Measurements from ENCODE around the gene UBALD1. TPM values are rescaled to one million over a fixed set of nuclear protein-coding genes. Genes with fewer than 3 reads are reported as not detected.

The UBALD1 gene
- total RNA-seq, 1 donor from 2014 or later = 24.7 TPM

GRCh38 chr16:4588386-4588785 is 26.3 kb downstream of the UBALD1 start:
- Histone ChIP-seq H3K4me1 (no peaks in the 10 kb centered on the region), H3K36me3 (no peaks in the 10 kb centered on the region), H3K27me3 (ENCODE audit: low read depth) (peaks cover 29% of the 10 kb centered on the region), H3K4me3 (no peak overlapping the region), H3K27ac (replicated peaks) (no peak overlapping the region), H3K9me3 (replicated peaks) (peaks cover 11% of the 10 kb centered on the region)
- TF ChIP-seq CTCF (IDR thresholded peaks at IDR 0.05; ENCODE audit: borderline replicate concordance) = no peak
- no peak for DNase-seq
- intact Hi-C loops (cut with micrococcal nuclease) = no loop called here

GRCh38 chr16:4586291-4586690 is 28.4 kb downstream of the UBALD1 start:
- no peak overlapping the region for H3K27ac ChIP-seq (replicated peaks)
- no peak overlapping the region for H3K4me3 ChIP-seq
- peaks cover 26% of the 10 kb centered on the region for H3K27me3 ChIP-seq (ENCODE audit: low read depth)
- no peak for TF ChIP-seq CTCF (IDR thresholded peaks at IDR 0.05; ENCODE audit: borderline replicate concordance)
- H3K36me3 ChIP-seq = no peaks in the 10 kb centered on the region
- intact Hi-C loops (cut with micrococcal nuclease) = no loop called here
- no peak for DNase-seq
- H3K4me1 ChIP-seq = no peaks in the 10 kb centered on the region
- H3K9me3 ChIP-seq (replicated peaks) = peaks cover 11% of the 10 kb centered on the region

GRCh38 chr16:4583906-4584305 is 30.8 kb downstream of the UBALD1 start:
- no peaks in the 10 kb centered on the region for H3K36me3 ChIP-seq
- H3K9me3 ChIP-seq (replicated peaks) = peaks cover 11% of the 10 kb centered on the region
- no peak for DNase-seq
- H3K4me1 ChIP-seq = no peaks in the 10 kb centered on the region
- H3K27me3 ChIP-seq (ENCODE audit: low read depth) = peaks cover 26% of the 10 kb centered on the region
- H3K27ac ChIP-seq (replicated peaks) = no peak overlapping the region
- intact Hi-C loops (cut with micrococcal nuclease) = no loop called here
- TF ChIP-seq CTCF (IDR thresholded peaks at IDR 0.05; ENCODE audit: borderline replicate concordance) = no peak
- no peak overlapping the region for H3K4me3 ChIP-seq

GRCh38 chr16:4580250-4580649 is 34.4 kb downstream of the UBALD1 start:
- intact Hi-C loops (cut with micrococcal nuclease) = no loop called here
- TF ChIP-seq CTCF (IDR thresholded peaks at IDR 0.05; ENCODE audit: borderline replicate concordance) = no peak
- Histone ChIP-seq H3K36me3 (no peaks in the 10 kb centered on the region), H3K9me3 (replicated peaks) (no peaks in the 10 kb centered on the region), H3K4me3 (no peak overlapping the region), H3K27ac (replicated peaks) (no peak overlapping the region), H3K4me1 (no peaks in the 10 kb centered on the region), H3K27me3 (ENCODE audit: low read depth) (peaks cover under 1% of the 10 kb centered on the region)
- DNase-seq = no peak

- intact Hi-C loops (cut with micrococcal nuclease) = no loop called here
- H3K9me3 ChIP-seq (replicated peaks) = no peaks in the 10 kb centered on the region
- no peaks in the 10 kb centered on the region for H3K27me3 ChIP-seq (ENCODE audit: low read depth)
- TF ChIP-seq CTCF (IDR thresholded peaks at IDR 0.05; ENCODE audit: borderline replicate concordance) = no peak
- no peaks in the 10 kb centered on the region for H3K36me3 ChIP-seq
- H3K4me3 ChIP-seq = no peak overlapping the region
- no peak overlapping the region for H3K27ac ChIP-seq (replicated peaks)
- DNase-seq = no peak
- H3K4me1 ChIP-seq = no peaks in the 10 kb centered on the region
Measured at GRCh38 chr16:4578961-4579530, 35.6 kb downstream of the UBALD1 start.

All from left ventricle myocardium inferior (tissue), 1 donor.